ENCODE results near the gene CTSE.

Gene CTSE

DNA sequence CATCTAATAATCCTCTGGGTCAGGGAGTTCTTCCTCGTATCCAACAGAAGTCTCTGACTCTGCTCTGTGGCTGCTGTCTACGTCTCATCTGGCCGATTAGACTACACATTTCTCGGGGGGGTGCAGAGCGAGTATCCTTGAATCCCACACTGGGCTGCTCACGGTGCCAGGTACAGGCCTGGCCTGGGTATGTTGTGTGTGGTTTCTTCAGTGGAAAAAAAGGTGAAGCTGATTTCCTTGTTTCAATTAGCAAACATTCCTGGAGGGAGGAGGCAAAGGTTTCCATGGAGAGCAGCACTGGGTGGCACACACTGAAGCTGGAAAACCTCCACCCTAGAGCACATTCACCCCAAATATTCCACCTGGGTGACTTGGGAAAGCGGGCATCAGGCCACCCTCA lies 18.5 kb downstream of the CTSE start:
- Histone ChIP-seq H3K27me3 (replicated peaks; ENCODE audit: control insufficient read depth, insufficient read depth, low read length) (no peaks in the 10 kb centered on the region; the same call in 1 of the 2 replicates), H3K36me3 (ENCODE audit: control insufficient read depth, insufficient read depth, low read length) (no peaks in the 10 kb centered on the region), H3K4me3 (replicated peaks; ENCODE audit: low read depth, low read length) (no peak overlapping the region)
- TF ChIP-seq, protein P1, sequence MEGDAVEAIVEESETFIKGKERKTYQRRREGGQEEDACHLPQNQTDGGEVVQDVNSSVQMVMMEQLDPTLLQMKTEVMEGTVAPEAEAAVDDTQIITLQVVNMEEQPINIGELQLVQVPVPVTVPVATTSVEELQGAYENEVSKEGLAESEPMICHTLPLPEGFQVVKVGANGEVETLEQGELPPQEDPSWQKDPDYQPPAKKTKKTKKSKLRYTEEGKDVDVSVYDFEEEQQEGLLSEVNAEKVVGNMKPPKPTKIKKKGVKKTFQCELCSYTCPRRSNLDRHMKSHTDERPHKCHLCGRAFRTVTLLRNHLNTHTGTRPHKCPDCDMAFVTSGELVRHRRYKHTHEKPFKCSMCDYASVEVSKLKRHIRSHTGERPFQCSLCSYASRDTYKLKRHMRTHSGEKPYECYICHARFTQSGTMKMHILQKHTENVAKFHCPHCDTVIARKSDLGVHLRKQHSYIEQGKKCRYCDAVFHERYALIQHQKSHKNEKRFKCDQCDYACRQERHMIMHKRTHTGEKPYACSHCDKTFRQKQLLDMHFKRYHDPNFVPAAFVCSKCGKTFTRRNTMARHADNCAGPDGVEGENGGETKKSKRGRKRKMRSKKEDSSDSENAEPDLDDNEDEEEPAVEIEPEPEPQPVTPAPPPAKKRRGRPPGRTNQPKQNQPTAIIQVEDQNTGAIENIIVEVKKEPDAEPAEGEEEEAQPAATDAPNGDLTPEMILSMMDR (IDR thresholded peaks at IDR 0.05; ENCODE audit: insufficient read depth, low read length, poor library complexity, severe bottlenecking), result no peak
- DNase-seq (ENCODE audit: extremely low read depth, insufficient read length), result no peak

DNA sequence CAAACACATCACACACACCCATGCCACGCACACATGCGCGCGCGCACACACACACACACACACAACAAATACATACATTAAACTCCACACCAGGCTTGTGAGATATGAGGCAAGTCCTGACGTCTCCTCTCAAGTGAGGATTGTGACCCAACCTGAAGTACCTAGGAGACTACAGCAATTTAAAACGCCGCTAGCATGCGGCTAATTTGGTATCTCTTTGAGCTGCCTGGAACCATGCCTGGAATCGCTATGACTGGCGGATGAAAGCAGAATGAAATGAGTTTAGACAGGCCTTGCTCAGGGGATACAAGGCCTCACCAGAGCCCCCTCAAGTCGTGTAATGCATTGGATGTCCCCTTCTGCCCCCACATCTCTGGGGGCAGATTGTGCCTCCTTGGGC lies 18.9 kb downstream of the CTSE start:
- H3K36me3 ChIP-seq (ENCODE audit: control insufficient read depth, insufficient read depth, low read length), result no peaks in the 10 kb centered on the region
- no peaks in the 10 kb centered on the region; the same call in 1 of the 2 replicates for H3K27me3 ChIP-seq (replicated peaks; ENCODE audit: control insufficient read depth, insufficient read depth, low read length)
- H3K4me3 ChIP-seq (replicated peaks; ENCODE audit: low read depth, low read length), result no peak overlapping the region
- no peak for DNase-seq (ENCODE audit: extremely low read depth, insufficient read length)
- TF ChIP-seq, protein P1 (IDR thresholded peaks at IDR 0.05; ENCODE audit: insufficient read depth, low read length, poor library complexity, severe bottlenecking), result no peak

DNA sequence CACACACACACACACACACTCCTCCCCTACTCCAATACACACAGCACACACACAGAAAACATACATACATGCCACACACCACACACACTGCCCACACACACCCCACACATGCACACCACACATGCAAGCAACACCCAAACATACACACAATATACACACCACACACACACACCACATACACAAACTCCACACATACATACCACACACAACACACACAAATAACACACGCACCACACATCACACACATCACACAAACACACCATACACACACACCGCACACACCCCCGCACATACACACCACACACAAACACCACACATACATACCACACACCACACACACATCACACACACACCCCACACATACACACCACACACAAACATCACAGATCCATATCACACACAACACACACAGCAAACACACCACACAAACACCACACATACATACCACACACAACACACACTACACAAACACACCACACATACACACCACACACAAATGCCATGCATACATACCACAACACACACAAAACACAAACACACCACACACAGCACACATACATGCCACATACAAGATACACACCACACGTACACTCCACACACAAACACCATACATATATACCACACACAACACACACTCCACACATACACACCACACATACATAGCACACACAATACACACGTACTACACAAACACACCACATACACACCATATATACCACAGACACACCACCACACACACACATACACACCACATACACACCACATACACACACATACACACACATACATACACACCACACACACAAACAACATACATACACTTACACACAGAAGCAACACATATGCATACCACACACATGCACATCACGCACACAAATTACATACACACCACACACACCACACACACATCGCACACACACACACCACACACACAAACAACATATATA lies 19.6 kb downstream of the CTSE start:
- Histone ChIP-seq H3K4me3 (replicated peaks; ENCODE audit: low read depth, low read length) (no peak overlapping the region), H3K27me3 (replicated peaks; ENCODE audit: control insufficient read depth, insufficient read depth, low read length) (no peaks in the 10 kb centered on the region; the same call in 1 of the 2 replicates), H3K36me3 (ENCODE audit: control insufficient read depth, insufficient read depth, low read length) (no peaks in the 10 kb centered on the region)
- no peak for DNase-seq (ENCODE audit: extremely low read depth, insufficient read length)
- TF ChIP-seq, protein P1 (IDR thresholded peaks at IDR 0.05; ENCODE audit: insufficient read depth, low read length, poor library complexity, severe bottlenecking), result no peak

DNA sequence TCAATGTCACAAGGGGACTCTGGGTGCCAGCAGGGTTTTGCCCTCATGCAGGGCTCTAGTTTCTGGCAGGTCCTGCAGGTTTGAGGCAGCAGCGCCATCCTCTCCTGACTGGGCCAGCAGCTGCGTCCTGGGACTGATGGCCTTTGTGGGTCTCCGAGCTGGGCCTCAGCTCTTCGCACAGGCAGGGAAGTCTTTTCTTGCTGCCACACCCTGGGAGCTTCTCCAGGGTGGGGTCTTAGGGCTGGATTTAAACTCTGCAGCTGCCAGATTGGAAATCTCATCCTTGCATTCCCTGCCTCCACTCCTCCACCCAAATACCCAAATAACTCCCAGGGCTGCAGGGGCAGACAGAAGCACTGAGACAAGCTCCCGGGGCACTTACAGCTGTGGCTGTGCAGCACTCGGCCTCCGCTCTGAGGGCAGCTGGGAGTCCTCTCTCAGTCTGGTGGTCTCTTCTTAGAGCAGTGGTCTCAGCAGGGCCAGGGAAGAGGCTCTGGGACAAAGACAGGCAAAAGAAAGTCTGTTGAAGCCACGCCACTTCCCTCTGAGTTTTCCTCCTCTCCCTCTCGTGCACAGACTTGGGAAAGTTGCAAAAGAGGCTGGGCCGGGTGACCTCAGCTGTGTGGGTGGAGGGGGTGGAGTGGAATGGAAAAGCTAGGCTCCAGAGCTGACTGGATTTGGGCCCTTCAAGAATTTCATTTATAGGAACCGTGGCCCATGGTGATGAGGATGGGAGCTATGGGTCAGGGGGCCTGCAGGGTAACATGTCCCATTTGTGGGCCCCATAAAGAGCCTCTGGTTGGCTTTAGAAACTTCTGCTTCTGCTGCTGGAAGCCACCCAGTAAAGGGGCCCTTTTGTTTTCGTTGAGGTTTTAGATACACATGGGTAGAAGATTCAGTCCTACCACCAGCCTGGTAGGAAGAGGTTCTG lies 20.6 kb downstream of the CTSE start, which contains the start of gene RAB7B:
Gene RAB7B, minus strand, starts transcription at position 525 of the 931 bp plus-strand sequence. CDS start 9,260 bp downstream, outside the sequence.
- TF ChIP-seq, protein P1 (IDR thresholded peaks at IDR 0.05; ENCODE audit: insufficient read depth, low read length, poor library complexity, severe bottlenecking), result no peak
- Histone ChIP-seq H3K4me3 (replicated peaks; ENCODE audit: low read depth, low read length) (no peak within 1 kb of the TSS), H3K27me3 (replicated peaks; ENCODE audit: control insufficient read depth, insufficient read depth, low read length) (no peaks in the 10 kb centered on the region; the same call in 1 of the 2 replicates), H3K36me3 (ENCODE audit: control insufficient read depth, insufficient read depth, low read length) (no peaks in the 10 kb centered on the region)
- no peak for DNase-seq (ENCODE audit: extremely low read depth, insufficient read length)

DNA sequence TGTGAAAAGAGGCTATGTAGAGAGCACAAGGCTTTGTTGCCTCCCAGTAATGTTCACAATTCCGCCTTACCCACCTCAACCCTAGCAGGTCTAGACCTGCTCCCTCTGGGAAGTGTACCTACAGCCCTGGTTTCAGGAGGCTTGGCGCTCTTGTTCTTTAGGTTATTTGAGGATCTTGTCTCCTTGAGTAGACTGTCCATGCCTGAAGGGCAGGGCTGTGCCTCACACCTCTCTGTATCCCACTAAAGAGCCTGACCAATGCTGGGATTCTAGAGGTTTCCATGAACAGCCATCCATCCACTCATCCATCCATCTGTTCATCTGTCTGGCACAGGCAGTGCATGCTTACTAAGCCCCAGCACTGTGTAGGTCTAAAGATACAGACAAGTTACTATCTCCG lies 21.5 kb downstream of the CTSE start:
- H3K27me3 ChIP-seq (replicated peaks; ENCODE audit: control insufficient read depth, insufficient read depth, low read length), result no peaks in the 10 kb centered on the region; the same call in 1 of the 2 replicates
- H3K36me3 ChIP-seq (ENCODE audit: control insufficient read depth, insufficient read depth, low read length), result no peaks in the 10 kb centered on the region
- TF ChIP-seq, protein P1 (IDR thresholded peaks at IDR 0.05; ENCODE audit: insufficient read depth, low read length, poor library complexity, severe bottlenecking), result no peak
- H3K4me3 ChIP-seq (replicated peaks; ENCODE audit: low read depth, low read length), result no peak overlapping the region
- no peak for DNase-seq (ENCODE audit: extremely low read depth, insufficient read length)
